DOHH2 (cell line): ENCODE data around the gene ADAM19.

Experiments used
- H3F3A ChIP-seq: fragments of 200-600 bp; sonication (generic), shearing (Covaris generic); 2 replicates; pipeline ENCODE4 v1.6.0; 2016; ENCODE audit warnings: antibody characterized with exemption, mild to moderate bottlenecking; ENCODE audit not compliant: control insufficient read depth, insufficient read depth
- H3K27ac ChIP-seq: fragments of 200-600 bp; sonication (generic); 2 replicates; pipeline ENCODE4 v1.5.1; 2014; ENCODE audit warnings: low read depth, mild to moderate bottlenecking, low read length, moderate library complexity
- H3K27me3 ChIP-seq: fragments of 200-600 bp; sonication (generic); 2 replicates; pipeline ENCODE4 v1.6.1; 2014; ENCODE audit warnings: mild to moderate bottlenecking, low read length, mixed read lengths; ENCODE audit not compliant: control insufficient read depth
- H3K36me3 ChIP-seq: fragments of 200-600 bp; sonication (generic); 2 replicates; pipeline ENCODE4 v1.6.1; 2014; ENCODE audit warnings: mild to moderate bottlenecking, low read length, moderate library complexity, mixed read lengths; ENCODE audit not compliant: control insufficient read depth
- H3K4me1 ChIP-seq: fragments of 200-600 bp; sonication (generic); 2 replicates; pipeline ENCODE4 v1.6.1; 2014; ENCODE audit warnings: mild to moderate bottlenecking, low read length, mixed read lengths; ENCODE audit not compliant: control insufficient read depth
- H3K4me2 ChIP-seq: fragments of 200-600 bp; sonication (generic); 2 replicates; pipeline ENCODE4 v1.6.0; 2014; ENCODE audit warnings: mild to moderate bottlenecking, low read length, moderate library complexity
- H3K4me3 ChIP-seq: fragments of 200-600 bp; sonication (generic); 2 replicates; pipeline ENCODE4 v1.5.1; 2014; ENCODE audit warnings: mild to moderate bottlenecking, low read length, mixed read lengths
- H3K79me2 ChIP-seq: fragments of 200-600 bp; sonication (generic); 2 replicates; pipeline ENCODE4 v1.6.1; 2014; ENCODE audit warnings: mild to moderate bottlenecking, low read length, mixed read lengths; ENCODE audit not compliant: control insufficient read depth
- H3K9me2 ChIP-seq: fragments of 200-600 bp; sonication (generic); replicated peaks from 2 replicates; pipeline ENCODE4 v1.6.1; 2014; ENCODE audit warnings: mild to moderate bottlenecking, low read length, mixed read lengths; ENCODE audit not compliant: control insufficient read depth
- H3K9me3 ChIP-seq: fragments of 200-600 bp; sonication (generic); 2 replicates; pipeline ENCODE4 v1.6.1; 2014; ENCODE audit warnings: antibody characterized with exemption, low read length, mixed read lengths; ENCODE audit not compliant: control insufficient read depth, insufficient read depth
- H4K20me1 ChIP-seq: fragments of 200-600 bp; sonication (generic); 2 replicates; pipeline ENCODE4 v1.6.0; 2014; ENCODE audit warnings: low read depth, mild to moderate bottlenecking, antibody characterized with exemption, low read length, moderate library complexity; ENCODE audit not compliant: control insufficient read depth, insufficient read depth
- CTCF ChIP-seq: fragments of 200-600 bp; sonication (generic); IDR thresholded peaks from one replicate; pipeline ENCODE4 v1.5.1; 2014; ENCODE audit warnings: antibody characterized with exemption, mild to moderate bottlenecking, low read depth, low read length; ENCODE audit not compliant: poor library complexity, severe bottlenecking
- EZH2phosphoT487 ChIP-seq: fragments of 200-600 bp; sonication (generic); IDR thresholded peaks from 2 replicates; pipeline ENCODE4 v1.6.1; 2017; ENCODE audit warnings: borderline replicate concordance, mild to moderate bottlenecking, antibody characterized with exemption, low read length, moderate library complexity, mixed read lengths

The ADAM19 gene

GRCh38 chr5:157584628-157585027 is 9.1 kb upstream of the ADAM19 start:
- Histone ChIP-seq H3K9me3 (no peaks in the 10 kb centered on the region), H3K27me3 (no peaks in the 10 kb centered on the region), H3K27ac (no peak overlapping the region), H3K79me2 (no peaks in the 10 kb centered on the region), H3K4me1 (peaks cover 26% of the 10 kb centered on the region), H4K20me1 (no peaks in the 10 kb centered on the region), H3K4me2 (no peak overlapping the region), H3K4me3 (no peak overlapping the region), H3K9me2 (no peaks in the 10 kb centered on the region), H3K36me3 (no peaks in the 10 kb centered on the region), H3F3A (no peaks in the 10 kb centered on the region)
- TF ChIP-seq CTCF (no peak), EZH2phosphoT487 (no peak)

GRCh38 chr5:157582731-157583620 is 7.4 kb upstream of the ADAM19 start:
- H3K27ac ChIP-seq = no peak overlapping the region
- H3K4me3 ChIP-seq = no peak overlapping the region
- TF ChIP-seq EZH2phosphoT487 = no peak
- TF ChIP-seq CTCF = no peak
- no peaks in the 10 kb centered on the region for H3K9me3 ChIP-seq
- H3K36me3 ChIP-seq = no peaks in the 10 kb centered on the region
- H3F3A ChIP-seq = no peaks in the 10 kb centered on the region
- no peaks in the 10 kb centered on the region for H3K27me3 ChIP-seq
- no peaks in the 10 kb centered on the region for H4K20me1 ChIP-seq
- H3K79me2 ChIP-seq = no peaks in the 10 kb centered on the region
- H3K4me2 ChIP-seq = no peak overlapping the region
- H3K4me1 ChIP-seq = peaks cover 41% of the 10 kb centered on the region
- no peaks in the 10 kb centered on the region for H3K9me2 ChIP-seq

- Histone ChIP-seq H3K36me3 (no peaks in the 10 kb centered on the region), H3K4me1 (peaks cover 48% of the 10 kb centered on the region), H3K27me3 (no peaks in the 10 kb centered on the region), H4K20me1 (no peaks in the 10 kb centered on the region), H3K9me2 (no peaks in the 10 kb centered on the region), H3K4me3 (no peak overlapping the region), H3K27ac (no peak overlapping the region), H3K9me3 (no peaks in the 10 kb centered on the region), H3K4me2 (no peak overlapping the region), H3F3A (0 out of 2 replicates have a peak, but pooled peaks cover 3% of the 10 kb centered on the region), H3K79me2 (no peaks in the 10 kb centered on the region)
- TF ChIP-seq EZH2phosphoT487 (no peak), CTCF (no peak)
Measured at GRCh38 chr5:157581901-157582300, 6.3 kb upstream of the ADAM19 start.
